HG03045 (cell line): ENCODE data around the gene EGFR.

Source experiments
- ATAC-seq: cut with Tn5 transposase; IDR thresholded peaks from one replicate; pipeline ENCODE4 v1.9.1; 2021; ENCODE audit warnings: mild to moderate bottlenecking, moderate library complexity; ENCODE audit not compliant: unreplicated experiment

EGFR gene

DNA sequence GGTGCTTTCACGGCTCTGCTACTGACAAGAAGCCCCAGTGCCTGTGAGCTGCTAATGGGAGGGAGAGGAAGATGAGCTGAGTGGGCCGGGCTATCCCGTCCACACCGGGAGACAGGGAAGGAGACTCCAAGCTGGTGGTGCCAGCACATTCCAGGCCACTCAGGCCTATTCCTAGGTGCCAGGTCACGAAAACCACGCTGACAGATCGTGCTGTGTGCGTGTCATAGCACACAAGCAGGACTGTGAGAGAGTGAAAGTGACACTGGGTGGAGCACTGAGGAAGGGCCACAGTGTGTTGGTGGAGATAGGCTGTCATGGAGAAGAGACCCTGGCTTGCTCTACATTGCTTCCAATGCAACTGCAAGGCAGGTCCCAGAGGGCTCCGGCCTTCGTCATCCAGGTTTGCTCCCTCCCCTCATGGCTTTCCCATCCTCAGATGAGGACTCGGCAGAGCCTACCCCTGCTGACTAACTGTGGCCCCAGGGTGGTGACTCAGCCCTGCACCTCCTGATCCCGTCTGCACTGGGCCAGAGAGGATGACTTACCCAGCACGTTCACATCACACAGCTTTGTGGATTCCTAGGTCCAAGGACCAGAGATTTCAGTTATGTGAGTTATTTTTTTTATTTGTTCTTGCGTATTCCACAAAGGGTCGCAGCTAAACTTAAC lies 167.3 kb downstream of the EGFR start:
- no peak for ATAC-seq

- ATAC-seq: no peak
These were observed 169.1 kb downstream of the EGFR start for GRCh38 chr7:55187701-55188491.

DNA sequence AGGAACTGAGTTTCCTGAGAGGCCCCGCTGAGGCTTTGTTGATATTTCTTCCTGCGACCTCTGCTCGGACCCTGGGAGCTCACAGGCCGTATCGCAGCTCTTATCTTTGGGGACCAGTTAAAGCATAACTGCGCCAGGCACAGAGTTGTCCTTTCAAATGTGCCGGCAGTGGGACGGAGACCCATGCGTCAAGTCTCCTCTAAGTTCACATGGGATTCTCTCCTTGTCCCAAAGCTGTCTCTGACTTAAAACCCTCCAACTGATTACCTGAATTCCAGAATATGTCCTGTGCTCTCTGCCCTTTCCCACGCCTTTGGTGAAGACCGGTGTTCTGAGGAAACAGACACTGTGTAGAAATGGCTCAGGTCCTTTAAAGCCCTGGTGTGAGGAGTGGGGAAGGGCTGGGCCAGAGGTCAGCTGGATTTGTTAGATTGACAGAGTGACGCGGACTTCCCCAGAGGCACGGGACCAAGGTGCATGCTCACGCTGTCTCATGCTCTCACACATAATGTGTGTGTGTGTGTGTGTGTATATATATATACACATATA lies 169.8 kb downstream of the EGFR start:
- no peak for ATAC-seq

DNA sequence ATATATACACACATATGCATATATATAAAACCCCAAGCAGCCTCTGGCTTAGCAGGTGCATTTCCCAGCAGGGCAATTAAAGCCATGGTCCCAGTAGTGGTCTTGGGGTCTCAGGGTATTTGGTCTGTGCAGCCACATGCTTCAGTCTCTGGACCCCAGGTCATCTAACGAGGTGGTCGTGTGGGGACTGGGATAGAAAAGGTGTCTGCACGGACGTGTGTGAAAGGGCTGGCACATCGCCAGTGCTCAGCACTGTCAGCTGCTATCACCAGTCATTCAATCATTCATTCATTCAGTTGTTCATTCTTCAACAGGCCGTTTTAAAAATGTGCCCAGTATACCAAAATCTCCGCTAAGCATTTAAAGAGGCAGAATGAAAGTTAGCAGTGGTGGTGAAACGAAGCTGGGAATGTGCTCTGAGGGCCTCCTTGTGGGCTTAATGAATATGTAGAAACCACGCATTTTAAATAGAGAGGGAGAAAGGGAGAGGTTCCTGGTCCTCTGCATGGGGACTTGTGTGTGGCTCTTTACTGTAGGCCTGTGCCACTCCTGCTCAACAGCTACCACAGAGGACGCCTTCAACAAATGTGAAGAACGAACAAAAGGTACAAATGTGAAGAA lies 170.4 kb downstream of the EGFR start:
- no peak for ATAC-seq

GRCh38 chr7:55189878-55190436 lies 171.1 kb downstream of the EGFR start:
- no peak for ATAC-seq

- no peak for ATAC-seq
These were observed 171.8 kb downstream of the EGFR start for GRCh38 chr7:55190511-55191160.

DNA sequence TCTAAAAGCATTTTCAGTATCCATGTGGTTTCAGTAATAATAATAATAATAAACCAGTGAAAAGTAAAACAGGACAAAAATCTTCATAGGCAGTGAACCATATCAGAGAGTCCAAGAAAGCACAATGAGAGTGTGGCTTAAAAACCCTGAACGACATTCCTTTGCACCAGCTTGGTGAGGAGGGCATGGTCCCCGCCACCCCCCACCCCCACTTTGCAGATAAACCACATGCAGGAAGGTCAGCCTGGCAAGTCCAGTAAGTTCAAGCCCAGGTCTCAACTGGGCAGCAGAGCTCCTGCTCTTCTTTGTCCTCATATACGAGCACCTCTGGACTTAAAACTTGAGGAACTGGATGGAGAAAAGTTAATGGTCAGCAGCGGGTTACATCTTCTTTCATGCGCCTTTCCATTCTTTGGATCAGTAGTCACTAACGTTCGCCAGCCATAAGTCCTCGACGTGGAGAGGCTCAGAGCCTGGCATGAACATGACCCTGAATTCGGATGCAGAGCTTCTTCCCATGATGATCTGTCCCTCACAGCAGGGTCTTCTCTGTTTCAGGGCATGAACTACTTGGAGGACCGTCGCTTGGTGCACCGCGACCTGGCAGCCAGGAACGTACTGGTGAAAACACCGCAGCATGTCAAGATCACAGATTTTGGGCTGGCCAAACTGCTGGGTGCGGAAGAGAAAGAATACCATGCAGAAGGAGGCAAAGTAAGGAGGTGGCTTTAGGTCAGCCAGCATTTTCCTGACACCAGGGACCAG lies 172.5 kb downstream of the EGFR start:
- no peak for ATAC-seq

DNA sequence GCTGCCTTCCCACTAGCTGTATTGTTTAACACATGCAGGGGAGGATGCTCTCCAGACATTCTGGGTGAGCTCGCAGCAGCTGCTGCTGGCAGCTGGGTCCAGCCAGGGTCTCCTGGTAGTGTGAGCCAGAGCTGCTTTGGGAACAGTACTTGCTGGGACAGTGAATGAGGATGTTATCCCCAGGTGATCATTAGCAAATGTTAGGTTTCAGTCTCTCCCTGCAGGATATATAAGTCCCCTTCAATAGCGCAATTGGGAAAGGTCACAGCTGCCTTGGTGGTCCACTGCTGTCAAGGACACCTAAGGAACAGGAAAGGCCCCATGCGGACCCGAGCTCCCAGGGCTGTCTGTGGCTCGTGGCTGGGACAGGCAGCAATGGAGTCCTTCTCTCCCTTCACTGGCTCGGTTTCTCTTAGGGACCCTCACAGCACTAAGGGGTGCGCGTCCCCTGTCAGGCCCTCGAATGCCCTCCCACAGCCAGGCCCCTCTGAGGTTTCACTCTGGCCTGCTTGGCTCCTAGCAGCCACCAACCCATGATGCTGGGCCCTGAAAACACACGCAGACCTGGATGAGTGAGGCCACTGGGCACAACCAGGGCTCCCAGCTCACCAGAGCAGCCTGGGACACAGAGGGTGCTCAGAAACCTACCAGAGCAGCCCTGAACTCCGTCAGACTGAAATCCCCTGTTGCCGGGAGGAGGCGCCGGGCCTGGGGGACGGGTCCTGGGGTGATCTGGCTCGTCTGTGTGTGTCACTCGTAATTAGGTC lies 173.3 kb downstream of the EGFR start:
- no peak for ATAC-seq

DNA sequence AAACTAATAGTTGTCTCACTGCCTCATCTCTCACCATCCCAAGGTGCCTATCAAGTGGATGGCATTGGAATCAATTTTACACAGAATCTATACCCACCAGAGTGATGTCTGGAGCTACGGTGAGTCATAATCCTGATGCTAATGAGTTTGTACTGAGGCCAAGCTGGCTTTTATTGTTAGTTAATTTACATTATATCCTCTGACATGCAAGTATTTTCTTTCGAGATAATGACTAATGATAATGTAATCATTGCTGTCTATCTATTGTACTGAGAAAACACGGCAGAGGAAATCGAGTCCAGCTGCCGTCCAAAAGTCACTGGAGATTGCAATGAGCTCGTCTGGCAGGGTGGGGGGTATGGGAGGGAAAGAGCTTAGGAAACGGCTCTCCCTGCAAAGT lies 173.9 kb downstream of the EGFR start:
- ATAC-seq: no peak

- ATAC-seq: no peak
These were observed 174.4 kb downstream of the EGFR start for GRCh38 chr7:55193245-55193644.

DNA sequence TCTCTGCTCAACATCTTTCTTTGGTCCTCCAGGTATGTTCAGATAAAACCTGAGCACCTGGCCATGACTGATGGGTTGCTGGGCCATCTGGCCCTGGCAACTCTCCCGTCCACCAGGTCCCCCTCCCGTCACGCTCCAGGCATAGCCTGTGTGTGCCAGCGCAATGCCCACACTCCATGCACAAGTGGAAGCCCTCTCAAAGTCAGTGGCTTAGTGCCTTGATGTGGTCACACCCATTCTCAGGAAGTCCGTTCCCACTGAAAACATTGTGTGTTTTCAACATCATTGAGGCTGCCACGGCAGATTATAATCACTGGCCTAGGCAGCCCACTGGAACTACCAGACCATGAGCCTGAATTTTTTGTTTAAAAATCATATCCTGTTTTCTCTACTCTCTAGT lies 175.7 kb downstream of the EGFR start:
- no peak for ATAC-seq

- ATAC-seq: no peak
These were observed 180.0 kb downstream of the EGFR start for GRCh38 chr7:55198634-55199392.

- no peak for ATAC-seq
These were observed 180.6 kb downstream of the EGFR start for GRCh38 chr7:55199418-55199817.

DNA sequence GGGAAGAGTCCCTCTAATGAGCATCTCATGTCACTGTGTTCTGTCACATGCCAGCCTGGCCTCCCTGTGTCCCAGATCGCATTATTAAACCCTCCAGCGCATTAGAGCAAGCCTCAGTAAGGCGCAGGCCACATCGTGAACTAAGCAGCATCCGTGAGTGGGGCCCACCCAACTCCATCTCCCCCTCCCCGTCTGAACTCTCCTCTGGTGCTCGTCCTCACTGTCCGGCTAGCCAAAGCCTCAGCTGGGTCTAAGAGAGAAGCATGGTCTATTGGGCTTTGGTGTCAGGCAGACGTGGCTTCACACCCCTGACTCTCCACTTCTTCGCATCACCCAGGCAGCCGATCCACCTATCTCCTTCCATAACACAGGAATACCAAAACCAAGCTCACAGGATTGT lies 181.6 kb downstream of the EGFR start:
- no peak for ATAC-seq

DNA sequence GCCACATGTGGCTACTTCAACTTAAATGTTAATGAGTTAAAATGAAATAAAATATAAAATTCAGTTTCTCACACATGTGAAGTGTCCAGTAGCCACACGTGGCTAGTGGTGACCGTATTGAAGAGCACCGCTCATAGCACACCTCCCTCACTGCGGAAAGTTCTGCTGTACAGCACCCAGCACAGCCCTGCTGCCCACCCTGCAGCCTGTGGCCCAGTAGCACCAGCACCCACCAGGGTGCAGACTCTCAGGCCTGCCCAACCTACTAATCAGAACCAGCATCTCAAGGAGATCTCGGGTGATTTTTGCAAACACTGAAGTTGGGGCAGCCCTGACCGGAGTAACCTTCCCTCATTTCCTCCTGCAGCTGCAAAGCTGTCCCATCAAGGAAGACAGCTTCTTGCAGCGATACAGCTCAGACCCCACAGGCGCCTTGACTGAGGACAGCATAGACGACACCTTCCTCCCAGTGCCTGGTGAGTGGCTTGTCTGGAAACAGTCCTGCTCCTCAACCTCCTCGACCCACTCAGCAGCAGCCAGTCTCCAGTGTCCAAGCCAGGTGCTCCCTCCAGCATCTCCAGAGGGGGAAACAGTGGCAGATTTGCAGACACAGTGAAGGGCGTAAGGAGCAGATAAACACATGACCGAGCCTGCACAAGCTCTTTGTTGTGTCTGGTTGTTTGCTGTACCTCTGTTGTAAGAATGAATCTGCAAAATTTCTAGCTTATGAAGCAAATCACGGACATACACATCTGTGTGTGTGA lies 183.5 kb downstream of the EGFR start:
- no peak for ATAC-seq

DNA sequence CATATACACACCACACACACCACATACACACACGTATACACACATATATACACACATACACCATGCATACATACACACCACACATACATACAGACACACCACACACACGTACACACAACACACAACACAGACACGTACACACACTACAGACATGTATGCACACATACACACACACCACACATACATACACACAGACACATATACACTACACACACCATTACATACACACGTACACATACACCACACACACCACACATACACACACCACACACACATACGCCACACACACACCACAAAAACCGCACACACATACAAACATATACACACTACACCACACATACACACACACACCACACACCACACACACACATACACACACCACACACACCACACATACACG lies 184.5 kb downstream of the EGFR start:
- ATAC-seq: no peak

DNA sequence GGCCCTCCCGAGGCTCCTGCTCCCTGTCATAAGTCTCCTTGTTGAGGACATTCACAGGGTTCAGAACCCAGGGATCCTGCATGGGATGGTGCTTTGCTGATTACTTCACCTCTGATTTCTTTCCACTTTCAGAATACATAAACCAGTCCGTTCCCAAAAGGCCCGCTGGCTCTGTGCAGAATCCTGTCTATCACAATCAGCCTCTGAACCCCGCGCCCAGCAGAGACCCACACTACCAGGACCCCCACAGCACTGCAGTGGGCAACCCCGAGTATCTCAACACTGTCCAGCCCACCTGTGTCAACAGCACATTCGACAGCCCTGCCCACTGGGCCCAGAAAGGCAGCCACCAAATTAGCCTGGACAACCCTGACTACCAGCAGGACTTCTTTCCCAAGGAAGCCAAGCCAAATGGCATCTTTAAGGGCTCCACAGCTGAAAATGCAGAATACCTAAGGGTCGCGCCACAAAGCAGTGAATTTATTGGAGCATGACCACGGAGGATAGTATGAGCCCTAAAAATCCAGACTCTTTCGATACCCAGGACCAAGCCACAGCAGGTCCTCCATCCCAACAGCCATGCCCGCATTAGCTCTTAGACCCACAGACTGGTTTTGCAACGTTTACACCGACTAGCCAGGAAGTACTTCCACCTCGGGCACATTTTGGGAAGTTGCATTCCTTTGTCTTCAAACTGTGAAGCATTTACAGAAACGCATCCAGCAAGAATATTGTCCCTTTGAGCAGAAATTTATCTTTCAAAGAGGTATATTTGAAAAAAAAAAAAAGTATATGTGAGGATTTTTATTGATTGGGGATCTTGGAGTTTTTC lies 186.5 kb downstream of the EGFR start:
- no peak for ATAC-seq
